ENCODE measurements around the gene ZFC3H1.

- TF ChIP-seq EZH2phosphoT487 (IDR thresholded peaks at IDR 0.05; ENCODE audit: borderline replicate concordance) (no peak), ZFX (IDR thresholded peaks at IDR 0.05) (no peak), CTCF (IDR thresholded peaks at IDR 0.05 in 2 of 3, conservative IDR thresholded peaks at IDR 0.05 in 1 of 3; ENCODE audit: borderline replicate concordance in 1 of 3, insufficient read depth in 1 of 3, low read depth in 2 of 3, low read length in 2 of 3) (no peak)
These were observed 1.4 kb upstream of the ZFC3H1 start for GRCh38 chr12:71665090-71665463.

Measured in HCT116 (cell line).